Raji (cell line): ENCODE measurements around the gene KLF7.

Source experiments
- POLR2A ChIP-seq: IDR thresholded peaks from 2 replicates; pipeline ENCODE4 v1.6.1; 2011; ENCODE audit warnings: low read depth, low read length, control low read depth; ENCODE audit not compliant: insufficient read depth

KLF7 gene

GRCh38 chr2:207054521-207054920 is 111.2 kb downstream of the KLF7 start:
- TF ChIP-seq POLR2A: no peak

GRCh38 chr2:207051385-207051965 is 114.3 kb downstream of the KLF7 start:
- no peak for TF ChIP-seq POLR2A

GRCh38 chr2:207049122-207049521 is 116.6 kb downstream of the KLF7 start:
- TF ChIP-seq POLR2A: no peak

- TF ChIP-seq POLR2A: no peak
Measured at GRCh38 chr2:207048416-207048815, 117.3 kb downstream of the KLF7 start.

GRCh38 chr2:207046724-207047123 is 119.0 kb downstream of the KLF7 start:
- TF ChIP-seq POLR2A: no peak

GRCh38 chr2:207045531-207045930 is 120.2 kb downstream of the KLF7 start:
- no peak for TF ChIP-seq POLR2A

GRCh38 chr2:207044379-207045362 is 121.1 kb downstream of the KLF7 start:
- TF ChIP-seq POLR2A: no peak

GRCh38 chr2:207042841-207043240 is 122.9 kb downstream of the KLF7 start:
- TF ChIP-seq POLR2A: no peak

- no peak for TF ChIP-seq POLR2A
Measured at GRCh38 chr2:207041786-207042554, 123.8 kb downstream of the KLF7 start.

- TF ChIP-seq POLR2A: no peak
Measured at GRCh38 chr2:207041279-207041678, 124.5 kb downstream of the KLF7 start.

- no peak for TF ChIP-seq POLR2A
Measured at GRCh38 chr2:207040696-207041095, 125.1 kb downstream of the KLF7 start.

- TF ChIP-seq POLR2A: no peak
Measured at GRCh38 chr2:207039225-207039624, 126.5 kb downstream of the KLF7 start.

- no peak for TF ChIP-seq POLR2A
Measured at GRCh38 chr2:207038299-207038698, 127.4 kb downstream of the KLF7 start.

GRCh38 chr2:207037896-207038295 is 127.9 kb downstream of the KLF7 start:
- no peak for TF ChIP-seq POLR2A

GRCh38 chr2:207035875-207036274 is 129.9 kb downstream of the KLF7 start:
- no peak for TF ChIP-seq POLR2A

GRCh38 chr2:207032490-207032889 is 133.3 kb downstream of the KLF7 start:
- TF ChIP-seq POLR2A: no peak
